Measurements from ENCODE around the gene RPS6KB1. TPM values are rescaled to one million over a fixed set of nuclear protein-coding genes. Genes with fewer than 3 reads are reported as not detected.

The RPS6KB1 gene
- total RNA-seq, 1 donor from 2014 or later = 67.9 TPM

Other genes starting within 250 kb of the RPS6KB1 start
- gene PTRH2, start 185.7 kb upstream of the RPS6KB1 start, total RNA-seq = 25.4 and 29.6 TPM in 2 replicates
- 449 and 455 TPM in 2 replicates for gene VMP1, start 185.5 kb upstream of the RPS6KB1 start, total RNA-seq
- 12.1 and 15.5 TPM in 2 replicates for gene TUBD1, start 178 bp upstream of the RPS6KB1 start, total RNA-seq
- 24.4 and 26.6 TPM in 2 replicates for gene RNFT1, start 71.6 kb downstream of the RPS6KB1 start, total RNA-seq
- gene HEATR6, start 185.8 kb downstream of the RPS6KB1 start, total RNA-seq = 23.9 and 24.7 TPM in 2 replicates

Data from T-helper 1 cell treated with Interleukin-12 subunit alpha and Interleukin-12 subunit beta and Interleukin-4 antibody, amounts not matched to agents 30 ng/mL and 1 ng/mL, for 36 hours (primary cell).